Measurements from ENCODE around the gene SELENOI. TPM values are rescaled to one million over a fixed set of nuclear protein-coding genes. Genes with fewer than 3 reads are reported as not detected.

SELENOI gene
- total RNA-seq, 1 donor from 2014 or later = 41.2 TPM

DNA sequence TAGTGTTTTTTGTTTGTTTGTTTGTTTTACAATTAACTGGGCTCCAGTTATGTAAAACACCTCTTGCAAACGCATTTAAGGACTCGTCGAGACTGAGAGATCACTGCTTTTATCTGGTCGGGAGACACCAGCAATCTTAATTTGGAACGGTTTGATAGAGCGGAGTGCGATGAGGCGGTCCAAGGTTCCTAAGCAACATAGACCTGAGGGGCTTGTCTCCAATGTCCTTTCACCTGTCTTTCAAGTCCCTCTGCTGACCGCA lies 729 bp upstream of the SELENOI start:
- Mint-ChIP-seq H3K36me3 (ENCODE audit: low read depth) (peaks cover 3% of the 10 kb centered on the region), H3K4me3 (peak overlapping the region; percentile 95), H3K4me1 (peaks cover 36% of the 10 kb centered on the region), H3K27me3 (ENCODE audit: low read depth) (no peaks in the 10 kb centered on the region), H3K27ac (ENCODE audit: unreplicated experiment) (peak overlapping the region; percentile 99), H3K9me3 (no peaks in the 10 kb centered on the region)
- DNase-seq (ENCODE audit: low read depth, low spot score) = no peak
- TF ChIP-seq, protein P1, sequence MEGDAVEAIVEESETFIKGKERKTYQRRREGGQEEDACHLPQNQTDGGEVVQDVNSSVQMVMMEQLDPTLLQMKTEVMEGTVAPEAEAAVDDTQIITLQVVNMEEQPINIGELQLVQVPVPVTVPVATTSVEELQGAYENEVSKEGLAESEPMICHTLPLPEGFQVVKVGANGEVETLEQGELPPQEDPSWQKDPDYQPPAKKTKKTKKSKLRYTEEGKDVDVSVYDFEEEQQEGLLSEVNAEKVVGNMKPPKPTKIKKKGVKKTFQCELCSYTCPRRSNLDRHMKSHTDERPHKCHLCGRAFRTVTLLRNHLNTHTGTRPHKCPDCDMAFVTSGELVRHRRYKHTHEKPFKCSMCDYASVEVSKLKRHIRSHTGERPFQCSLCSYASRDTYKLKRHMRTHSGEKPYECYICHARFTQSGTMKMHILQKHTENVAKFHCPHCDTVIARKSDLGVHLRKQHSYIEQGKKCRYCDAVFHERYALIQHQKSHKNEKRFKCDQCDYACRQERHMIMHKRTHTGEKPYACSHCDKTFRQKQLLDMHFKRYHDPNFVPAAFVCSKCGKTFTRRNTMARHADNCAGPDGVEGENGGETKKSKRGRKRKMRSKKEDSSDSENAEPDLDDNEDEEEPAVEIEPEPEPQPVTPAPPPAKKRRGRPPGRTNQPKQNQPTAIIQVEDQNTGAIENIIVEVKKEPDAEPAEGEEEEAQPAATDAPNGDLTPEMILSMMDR (conservative IDR thresholded peaks at IDR 0.05) = no peak

DNA sequence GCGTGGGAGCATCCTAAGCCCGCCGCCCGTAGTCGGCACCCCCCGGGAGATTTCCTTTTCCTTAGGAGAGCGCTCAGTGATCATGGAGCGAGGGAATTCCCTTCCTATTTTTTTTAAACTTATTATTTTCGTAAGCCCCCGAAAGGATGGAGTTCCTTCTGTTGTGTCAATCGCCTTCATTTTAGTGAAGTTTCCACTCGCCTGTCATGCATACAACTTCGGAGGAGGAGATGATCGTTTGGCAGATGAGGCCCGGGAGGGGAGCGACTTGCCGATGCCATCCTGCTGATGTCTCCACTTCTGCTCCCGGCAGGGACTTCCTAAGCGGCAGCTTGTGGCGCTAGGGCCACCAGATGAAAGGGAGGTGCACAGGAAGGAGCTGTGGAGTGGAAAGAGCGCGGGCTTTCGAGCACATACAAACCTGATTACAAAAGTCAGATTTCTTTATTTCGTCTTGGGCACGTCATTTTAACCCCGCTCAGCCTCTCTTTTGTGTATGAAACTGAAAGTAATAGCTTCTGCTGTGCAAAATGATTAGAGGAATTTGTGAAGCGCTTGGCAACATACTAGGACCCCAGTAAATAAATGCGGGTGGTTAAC lies 611 bp downstream of the SELENOI start, which contains the start of gene ADGRF3:
ADGRF3 (minus strand) TSS at position 336 of the 600 bp plus-strand sequence. CDS start 555 bp downstream, outside the sequence.
- H3K36me3 Mint-ChIP-seq (ENCODE audit: low read depth) = peaks cover 3% of the 10 kb centered on the region
- H3K9me3 Mint-ChIP-seq = no peaks in the 10 kb centered on the region
- DNase-seq (ENCODE audit: low read depth, low spot score) = peak; percentile 45
- H3K4me3 Mint-ChIP-seq = peak within 1 kb of the TSS; percentile 95
- peaks cover 36% of the 10 kb centered on the region for H3K4me1 Mint-ChIP-seq
- H3K27ac Mint-ChIP-seq (ENCODE audit: unreplicated experiment) = peak within 1 kb of the TSS; percentile 99
- H3K27me3 Mint-ChIP-seq (ENCODE audit: low read depth) = no peaks in the 10 kb centered on the region
- TF ChIP-seq, protein P1 (conservative IDR thresholded peaks at IDR 0.05) = no peak

DNA sequence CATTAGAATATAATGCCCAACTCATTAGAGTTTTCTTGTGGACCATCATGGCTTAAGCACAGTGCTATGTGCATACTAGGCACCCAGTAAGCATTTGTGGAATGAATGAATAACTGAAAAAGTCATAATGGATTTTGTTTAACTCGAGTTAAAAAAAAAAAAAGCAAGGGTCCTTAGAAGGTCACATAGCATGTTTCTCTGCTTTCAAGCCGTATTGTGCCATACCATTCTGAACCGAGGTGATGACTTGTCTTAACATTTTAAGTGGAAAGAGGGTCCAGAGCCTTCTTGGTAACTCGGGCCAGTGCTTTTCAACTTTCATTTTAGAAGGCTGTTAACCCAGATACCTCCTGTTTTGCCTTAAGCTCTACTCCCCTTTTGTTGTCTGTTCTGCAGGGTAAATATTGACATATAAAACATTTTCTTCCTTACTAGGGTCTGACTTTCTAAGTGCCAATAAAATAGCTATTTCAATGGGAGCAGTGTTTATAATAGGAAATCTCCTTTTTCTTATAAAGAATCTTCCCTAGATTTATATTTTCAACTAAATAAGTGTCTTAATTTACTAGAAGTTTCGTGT lies 1.4 kb downstream of the SELENOI start:
- Mint-ChIP-seq H3K4me3 (peak overlapping the region; percentile 95), H3K9me3 (no peaks in the 10 kb centered on the region), H3K4me1 (peaks cover 36% of the 10 kb centered on the region), H3K27me3 (ENCODE audit: low read depth) (no peaks in the 10 kb centered on the region), H3K27ac (ENCODE audit: unreplicated experiment) (no peak overlapping the region), H3K36me3 (ENCODE audit: low read depth) (peaks cover 3% of the 10 kb centered on the region)
- DNase-seq (ENCODE audit: low read depth, low spot score) = no peak
- TF ChIP-seq, protein P1 (conservative IDR thresholded peaks at IDR 0.05) = no peak

DNA sequence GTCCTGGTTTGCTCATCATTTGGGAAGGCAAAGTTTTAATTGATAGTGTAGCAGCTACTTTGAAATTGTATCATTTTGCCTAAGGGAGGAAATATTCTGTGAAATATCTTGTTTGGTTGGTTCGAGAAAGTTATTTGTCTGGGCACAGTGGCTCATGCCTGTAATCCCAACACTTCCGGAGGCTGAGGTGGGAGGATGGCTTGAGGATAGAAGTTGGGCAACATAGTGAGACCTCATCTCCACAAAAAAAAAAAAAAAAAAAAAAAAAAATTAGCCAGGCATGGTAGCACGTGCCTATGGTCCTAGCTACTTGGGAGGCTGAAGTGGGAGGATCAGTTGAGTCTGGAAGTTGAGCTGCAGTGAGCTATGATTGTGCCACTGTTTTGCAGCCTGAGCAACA lies 3.7 kb downstream of the SELENOI start:
- TF ChIP-seq, protein P1 (conservative IDR thresholded peaks at IDR 0.05) = no peak
- H3K27me3 Mint-ChIP-seq (ENCODE audit: low read depth) = no peaks in the 10 kb centered on the region
- no peak for DNase-seq (ENCODE audit: low read depth, low spot score)
- H3K4me1 Mint-ChIP-seq = peaks cover 32% of the 10 kb centered on the region
- H3K9me3 Mint-ChIP-seq = no peaks in the 10 kb centered on the region
- H3K36me3 Mint-ChIP-seq (ENCODE audit: low read depth) = peaks cover 5% of the 10 kb centered on the region
- peak overlapping the region; percentile 31 for H3K4me3 Mint-ChIP-seq
- no peak overlapping the region for H3K27ac Mint-ChIP-seq (ENCODE audit: unreplicated experiment)

DNA sequence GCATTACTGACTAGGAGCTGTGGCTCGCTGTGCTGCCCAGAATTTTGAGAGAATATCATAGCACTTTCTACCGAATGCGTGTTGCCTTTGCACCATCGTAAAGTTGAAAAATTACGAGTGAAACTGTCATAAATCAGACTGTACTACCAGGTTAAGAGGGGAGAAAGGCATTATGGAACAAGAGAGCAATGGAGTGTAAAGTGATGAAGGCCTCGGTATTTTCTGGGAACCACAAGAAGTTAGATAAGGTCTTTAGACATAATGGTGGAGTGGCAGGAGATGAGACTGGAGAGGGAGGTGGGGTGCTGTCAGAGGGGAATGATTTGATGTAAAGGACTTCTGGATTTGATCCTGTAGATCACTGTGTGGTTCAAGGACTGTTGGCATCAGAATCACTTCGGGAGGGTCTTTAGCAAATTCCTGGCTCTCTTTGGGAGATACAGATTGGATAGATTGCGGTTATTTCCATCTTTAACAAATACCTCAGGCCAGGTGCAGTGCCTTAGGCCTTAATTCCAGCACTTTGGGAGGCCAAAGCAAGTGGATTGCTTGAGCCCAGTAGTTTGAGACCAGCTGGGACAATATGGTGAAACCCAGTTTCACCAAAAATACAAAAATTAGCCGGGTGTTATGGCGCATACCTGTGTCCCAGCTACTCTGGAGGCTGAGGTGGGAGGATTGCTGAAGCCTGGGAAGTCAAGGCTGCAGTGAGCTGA lies 5.6 kb downstream of the SELENOI start:
- H3K9me3 Mint-ChIP-seq = no peaks in the 10 kb centered on the region
- H3K27me3 Mint-ChIP-seq (ENCODE audit: low read depth) = no peaks in the 10 kb centered on the region
- TF ChIP-seq, protein P1 (conservative IDR thresholded peaks at IDR 0.05) = no peak
- H3K4me1 Mint-ChIP-seq = peaks cover 30% of the 10 kb centered on the region
- no peak for DNase-seq (ENCODE audit: low read depth, low spot score)
- H3K27ac Mint-ChIP-seq (ENCODE audit: unreplicated experiment) = no peak overlapping the region
- H3K4me3 Mint-ChIP-seq = no peak overlapping the region
- H3K36me3 Mint-ChIP-seq (ENCODE audit: low read depth) = peaks cover 5% of the 10 kb centered on the region

Data from neural crest cell (in vitro differentiated cells).